GM12865 (cell line): ENCODE results near the gene HOMER2.

Source experiments
- DNase-seq: peaks from one replicate; pipeline ENCODE4 v3.0.0; 2010; ENCODE audit warnings: low read depth
- H3K4me3 ChIP-seq: 2 replicates; pipeline ENCODE4 v1.5.1; 2011; ENCODE audit warnings: mild to moderate bottlenecking, low read depth, low read length, control low read depth
- TF ChIP-seq, protein P1 (sequence below): IDR thresholded peaks from 2 replicates; pipeline ENCODE4 v1.5.1; 2011; ENCODE audit warnings: low read length, control low read depth, low read depth, inconsistent platforms; ENCODE audit not compliant: insufficient read depth; ENCODE audit errors: missing control alignments

Gene HOMER2

DNA sequence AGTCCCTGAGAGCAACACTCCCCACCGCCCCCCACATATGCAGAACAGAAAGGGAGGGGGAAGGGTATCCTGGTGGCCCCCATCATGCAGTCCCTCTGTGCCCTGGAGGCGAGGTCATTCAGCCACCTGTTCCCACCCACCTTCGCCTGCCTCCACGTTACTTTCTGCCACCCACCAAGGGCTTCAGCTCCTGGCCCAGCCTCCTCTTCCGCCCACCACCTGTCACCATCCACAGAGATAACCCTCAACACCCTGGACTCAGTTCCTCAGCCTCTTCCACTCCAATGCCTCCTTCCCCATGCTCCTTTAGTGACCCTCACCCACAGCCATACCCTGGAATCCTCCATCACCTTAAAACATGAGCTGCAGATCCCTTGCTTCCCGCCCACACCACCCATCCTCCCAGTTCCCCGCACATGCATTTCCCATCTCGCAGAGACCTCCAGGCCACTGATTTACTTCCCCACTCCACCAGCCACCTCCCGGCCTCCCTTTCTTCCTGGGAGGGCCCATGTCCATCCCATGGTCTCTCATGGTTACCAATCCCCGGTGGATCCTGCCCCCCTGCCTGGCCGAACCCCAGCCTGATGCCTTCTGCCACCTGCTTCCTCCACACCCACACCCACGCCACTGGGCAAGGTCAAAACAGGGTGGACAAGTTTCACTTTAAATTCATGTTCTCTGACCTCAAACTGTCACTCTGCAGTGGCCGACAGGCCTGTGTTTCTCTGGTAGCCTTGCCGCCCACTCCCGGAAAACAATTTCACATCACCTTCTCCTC, 18.2 kb downstream of the HOMER2 start:
- no peak overlapping the region for H3K4me3 ChIP-seq
- TF ChIP-seq, protein P1, sequence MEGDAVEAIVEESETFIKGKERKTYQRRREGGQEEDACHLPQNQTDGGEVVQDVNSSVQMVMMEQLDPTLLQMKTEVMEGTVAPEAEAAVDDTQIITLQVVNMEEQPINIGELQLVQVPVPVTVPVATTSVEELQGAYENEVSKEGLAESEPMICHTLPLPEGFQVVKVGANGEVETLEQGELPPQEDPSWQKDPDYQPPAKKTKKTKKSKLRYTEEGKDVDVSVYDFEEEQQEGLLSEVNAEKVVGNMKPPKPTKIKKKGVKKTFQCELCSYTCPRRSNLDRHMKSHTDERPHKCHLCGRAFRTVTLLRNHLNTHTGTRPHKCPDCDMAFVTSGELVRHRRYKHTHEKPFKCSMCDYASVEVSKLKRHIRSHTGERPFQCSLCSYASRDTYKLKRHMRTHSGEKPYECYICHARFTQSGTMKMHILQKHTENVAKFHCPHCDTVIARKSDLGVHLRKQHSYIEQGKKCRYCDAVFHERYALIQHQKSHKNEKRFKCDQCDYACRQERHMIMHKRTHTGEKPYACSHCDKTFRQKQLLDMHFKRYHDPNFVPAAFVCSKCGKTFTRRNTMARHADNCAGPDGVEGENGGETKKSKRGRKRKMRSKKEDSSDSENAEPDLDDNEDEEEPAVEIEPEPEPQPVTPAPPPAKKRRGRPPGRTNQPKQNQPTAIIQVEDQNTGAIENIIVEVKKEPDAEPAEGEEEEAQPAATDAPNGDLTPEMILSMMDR: no peak
- no peak for DNase-seq

DNA sequence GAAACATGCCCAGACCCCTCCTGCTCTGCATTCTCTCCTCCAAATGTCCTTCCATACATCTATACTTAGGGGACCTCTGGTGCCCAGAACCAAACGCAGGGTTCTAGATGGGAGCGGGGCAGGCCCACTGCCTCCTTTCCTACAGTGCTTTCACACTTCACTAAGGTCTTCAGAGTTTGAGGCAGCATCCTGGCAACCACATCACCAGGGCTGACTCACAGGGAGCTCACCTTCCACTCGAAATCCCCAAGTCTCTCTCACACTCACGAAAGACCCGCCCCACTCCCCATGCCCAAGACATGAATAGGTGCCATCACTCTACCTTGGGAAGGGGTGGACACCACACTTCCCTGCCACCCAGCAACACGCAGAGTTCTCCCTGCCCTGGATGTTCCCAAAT, 18.9 kb downstream of the HOMER2 start:
- no peak overlapping the region for H3K4me3 ChIP-seq
- no peak for DNase-seq
- TF ChIP-seq, protein P1: no peak

DNA sequence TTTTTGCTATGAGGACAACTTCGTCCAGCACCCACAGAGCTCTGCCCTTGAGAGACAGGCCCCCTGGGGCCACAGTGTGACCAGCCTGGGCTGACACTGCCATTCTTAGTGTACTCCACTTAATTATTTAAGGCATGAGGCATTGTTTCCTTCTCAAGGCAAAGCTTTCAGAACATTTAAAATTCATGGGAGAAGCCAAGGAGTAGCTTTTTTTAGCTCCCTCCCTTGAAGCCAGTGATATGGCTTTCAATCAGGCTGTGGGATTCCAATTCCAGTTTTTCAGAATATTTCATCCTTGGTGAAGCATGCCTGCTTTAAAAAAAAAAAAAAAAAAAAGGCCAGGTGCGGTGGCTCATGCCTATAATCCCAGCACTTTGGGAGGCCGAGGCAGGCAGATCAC, 21.3 kb downstream of the HOMER2 start:
- TF ChIP-seq, protein P1: no peak
- no peak for DNase-seq

DNA sequence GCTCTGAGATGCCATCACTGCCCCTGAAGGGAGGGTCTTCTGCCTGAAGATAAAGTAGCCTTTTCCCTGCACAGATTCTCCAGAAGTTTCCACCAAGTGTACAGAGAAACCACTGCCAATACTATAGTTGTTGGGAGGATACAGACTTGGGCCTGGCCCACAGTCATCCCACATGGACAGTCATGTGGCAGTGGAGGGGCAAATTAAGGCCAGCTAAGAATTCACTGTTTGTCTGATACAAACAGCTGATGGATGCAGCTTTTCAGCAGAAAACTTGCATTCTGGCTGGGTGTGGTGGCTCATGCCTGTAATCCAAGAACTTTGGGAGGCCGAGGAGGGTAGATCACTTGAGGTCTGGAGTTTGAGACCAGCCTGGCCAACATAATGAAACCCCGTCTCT, 22.1 kb downstream of the HOMER2 start:
- no peak for DNase-seq
- no peak overlapping the region for H3K4me3 ChIP-seq
- TF ChIP-seq, protein P1: no peak

More for the DNA sequence above, 21.3 kb downstream of the HOMER2 start:
- no peak overlapping the region for H3K4me3 ChIP-seq

DNA sequence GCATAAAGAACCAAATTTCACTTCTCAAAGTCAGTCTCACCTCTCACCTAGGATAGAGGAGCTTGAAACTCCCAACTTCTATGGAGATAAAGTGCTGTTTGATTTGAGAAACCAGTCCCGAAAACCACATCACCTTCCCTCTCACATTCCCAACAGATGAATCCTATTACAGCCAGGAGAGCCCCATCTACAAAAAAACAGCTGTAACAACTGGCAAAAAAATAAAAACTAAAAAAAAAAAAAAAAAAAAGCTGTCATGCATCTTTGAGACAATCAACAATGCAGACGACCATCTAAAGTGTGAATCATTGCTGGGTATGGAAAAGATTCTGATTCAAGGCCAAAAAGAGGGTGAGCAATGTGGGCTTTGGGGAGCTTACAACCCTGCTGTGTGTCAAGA, 23.8 kb downstream of the HOMER2 start:
- TF ChIP-seq, protein P1: no peak

DNA sequence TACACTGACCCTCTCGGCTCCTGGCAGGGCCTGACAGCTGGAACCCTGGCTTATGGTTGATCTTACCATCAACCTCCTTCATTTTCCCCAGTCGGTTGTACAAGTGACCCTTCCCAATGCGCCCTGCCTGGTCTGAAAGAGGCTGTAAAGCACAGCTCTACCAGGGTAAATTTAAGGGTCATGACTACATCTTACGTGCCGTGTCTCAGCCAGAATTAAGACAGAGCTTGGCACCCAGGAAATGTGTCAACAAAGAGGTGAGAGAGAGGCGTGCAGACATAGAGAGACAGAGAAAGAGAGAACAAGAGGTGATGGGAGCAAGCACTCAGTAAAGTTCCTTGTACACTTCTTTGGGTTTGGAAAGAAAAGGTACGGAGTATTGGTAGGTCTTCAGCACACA, 28.8 kb downstream of the HOMER2 start:
- no peak overlapping the region for H3K4me3 ChIP-seq
- DNase-seq: no peak
- TF ChIP-seq, protein P1: no peak

More for the DNA sequence above, 23.8 kb downstream of the HOMER2 start:
- no peak for DNase-seq
- no peak overlapping the region for H3K4me3 ChIP-seq

DNA sequence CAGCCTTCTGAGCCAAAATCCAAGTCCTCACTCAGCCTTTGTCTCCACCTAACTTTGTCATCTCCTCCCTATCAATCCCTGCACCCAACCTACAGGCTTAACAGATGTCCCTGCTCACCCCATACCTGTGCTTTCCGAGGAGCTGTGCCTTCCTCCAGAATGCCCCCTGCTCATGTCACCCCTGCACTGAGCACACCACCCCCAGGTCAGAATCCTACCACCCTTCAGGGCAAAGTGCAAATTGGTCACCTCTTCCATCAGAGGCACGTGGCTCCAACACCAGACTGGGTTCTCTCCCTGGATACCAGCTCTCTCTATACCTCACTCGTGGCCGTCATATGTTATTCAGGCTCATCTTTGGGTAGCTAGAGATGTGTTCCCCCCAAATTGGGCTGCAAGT, 29.8 kb downstream of the HOMER2 start:
- no peak for DNase-seq
- TF ChIP-seq, protein P1: no peak
- no peak overlapping the region for H3K4me3 ChIP-seq
